ENCODE measurements around the gene ITLN1.
"Not testable (repeated sequence)": the region's sequence is repeated elsewhere in the genome, so short reads cannot be mapped to it uniquely, and the experiment has no call there.

The ITLN1 gene

DNA sequence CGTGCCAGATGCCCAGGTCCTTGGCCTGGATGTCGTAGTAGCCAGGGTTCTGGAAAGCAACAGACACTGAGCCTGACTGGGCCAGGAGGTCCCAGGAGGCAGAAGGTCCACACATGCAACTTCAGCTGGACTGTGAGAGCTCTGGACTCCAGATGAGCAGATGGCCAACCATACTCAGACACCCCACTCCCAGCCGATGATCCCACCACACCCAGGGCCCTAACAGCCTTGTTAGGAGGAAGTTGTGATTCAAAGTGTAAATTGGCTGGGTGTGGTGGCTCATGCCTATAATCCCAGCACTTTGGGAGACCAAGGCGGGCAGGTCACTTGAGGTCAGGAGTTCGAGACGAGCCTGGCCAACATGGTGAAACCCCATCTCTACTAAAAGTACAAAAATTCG is 3.7 kb downstream of the ITLN1 start:
- H3K36me3 ChIP-seq (ENCODE audit: insufficient read depth, low read length); H3K9me3 ChIP-seq (replicated peaks; ENCODE audit: low read length); H3K4me1 ChIP-seq (ENCODE audit: control insufficient read depth, insufficient read depth, low read length); H3K9ac ChIP-seq (ENCODE audit: low read depth, low read length); H3K4me3 ChIP-seq (ENCODE audit: low read length); H3K27me3 ChIP-seq (ENCODE audit: control insufficient read depth, insufficient read depth, low read length); H3K4me2 ChIP-seq (ENCODE audit: low read length): not testable (repeated sequence)

DNA sequence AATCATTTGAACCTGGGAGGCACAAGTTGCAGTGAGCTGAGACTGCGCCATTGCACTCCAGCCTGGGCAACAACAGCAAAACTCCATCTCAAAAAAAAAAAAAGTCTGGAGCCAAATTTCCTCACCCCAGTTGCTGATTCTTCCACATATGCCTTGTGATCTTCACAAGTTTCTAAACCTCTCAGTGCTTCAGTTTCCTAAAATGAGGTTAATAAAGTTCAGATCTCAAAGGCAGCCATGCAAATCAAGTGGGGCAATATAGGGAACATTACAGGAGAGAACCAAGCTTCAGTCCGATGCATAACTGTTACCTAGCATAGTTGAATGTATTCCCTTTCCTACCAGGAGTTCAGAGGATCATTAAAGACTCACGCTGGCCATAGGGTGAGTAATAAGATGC is 4.8 kb downstream of the ITLN1 start:
- no peak overlapping the region for H3K4me2 ChIP-seq (ENCODE audit: low read length)
- H3K9me3 ChIP-seq (replicated peaks; ENCODE audit: low read length) = no peaks in the 10 kb centered on the region
- H3K36me3 ChIP-seq (ENCODE audit: insufficient read depth, low read length) = no peaks in the 10 kb centered on the region
- no peak overlapping the region for H3K9ac ChIP-seq (ENCODE audit: low read depth, low read length)
- no peaks in the 10 kb centered on the region for H3K4me1 ChIP-seq (ENCODE audit: control insufficient read depth, insufficient read depth, low read length)
- H3K4me3 ChIP-seq (ENCODE audit: low read length) = no peak overlapping the region
- H3K27me3 ChIP-seq (ENCODE audit: control insufficient read depth, insufficient read depth, low read length) = no peaks in the 10 kb centered on the region

DNA sequence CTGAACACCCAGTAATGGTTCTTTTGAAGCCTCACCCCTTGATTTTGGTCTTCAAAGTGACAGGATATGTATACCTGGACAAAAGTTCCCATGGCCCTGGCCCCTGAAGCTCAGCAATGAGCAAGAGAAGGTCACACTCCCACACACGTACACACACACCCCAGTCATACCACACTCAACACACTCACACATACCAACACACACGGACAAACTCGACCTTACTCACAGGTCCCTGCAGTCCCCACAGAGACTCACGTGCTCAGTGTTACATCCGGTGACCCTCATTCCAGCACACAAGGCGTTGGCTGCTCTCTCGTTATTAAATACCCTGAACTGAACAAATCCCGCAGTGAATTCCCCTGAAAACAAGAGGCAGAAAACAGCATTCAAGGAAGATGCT is 5.9 kb downstream of the ITLN1 start:
- Histone ChIP-seq H3K4me3 (ENCODE audit: low read length) (no peak overlapping the region), H3K4me1 (ENCODE audit: control insufficient read depth, insufficient read depth, low read length) (no peaks in the 10 kb centered on the region), H3K9me3 (replicated peaks; ENCODE audit: low read length) (no peaks in the 10 kb centered on the region)

DNA sequence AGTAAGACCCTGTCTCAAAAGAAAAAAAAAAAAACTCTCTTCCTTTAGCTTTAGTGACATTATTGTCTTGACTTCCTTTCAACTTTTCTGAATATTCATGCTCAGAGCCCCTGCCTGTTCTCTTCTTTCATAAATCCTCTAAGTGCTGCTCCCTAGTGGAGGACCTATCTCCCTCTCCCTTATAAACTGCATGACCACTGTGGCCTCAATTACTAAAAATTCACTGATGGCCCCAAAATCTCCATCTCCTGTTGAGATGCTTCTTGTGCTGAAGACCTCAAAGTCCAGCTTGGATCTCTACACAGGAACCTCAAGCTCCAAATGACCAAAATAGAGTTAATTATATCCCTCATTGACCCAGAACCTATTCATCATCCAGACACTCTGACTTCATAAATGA is 7.8 kb downstream of the ITLN1 start:
- no peaks in the 10 kb centered on the region for H3K9me3 ChIP-seq (replicated peaks; ENCODE audit: low read length)
- no peaks in the 10 kb centered on the region for H3K36me3 ChIP-seq (ENCODE audit: insufficient read depth, low read length)
- H3K27me3 ChIP-seq (ENCODE audit: control insufficient read depth, insufficient read depth, low read length) = no peaks in the 10 kb centered on the region
- H3K4me1 ChIP-seq (ENCODE audit: control insufficient read depth, insufficient read depth, low read length) = no peaks in the 10 kb centered on the region
- no peak overlapping the region for H3K4me2 ChIP-seq (ENCODE audit: low read length)
- no peak overlapping the region for H3K4me3 ChIP-seq (ENCODE audit: low read length)
- no peak overlapping the region for H3K9ac ChIP-seq (ENCODE audit: low read depth, low read length)

More for the DNA sequence above, 5.9 kb downstream of the ITLN1 start:
- no peaks in the 10 kb centered on the region for H3K36me3 ChIP-seq (ENCODE audit: insufficient read depth, low read length)
- H3K9ac ChIP-seq (ENCODE audit: low read depth, low read length) = no peak overlapping the region
- no peaks in the 10 kb centered on the region for H3K27me3 ChIP-seq (ENCODE audit: control insufficient read depth, insufficient read depth, low read length)
- no peak overlapping the region for H3K4me2 ChIP-seq (ENCODE audit: low read length)

DNA sequence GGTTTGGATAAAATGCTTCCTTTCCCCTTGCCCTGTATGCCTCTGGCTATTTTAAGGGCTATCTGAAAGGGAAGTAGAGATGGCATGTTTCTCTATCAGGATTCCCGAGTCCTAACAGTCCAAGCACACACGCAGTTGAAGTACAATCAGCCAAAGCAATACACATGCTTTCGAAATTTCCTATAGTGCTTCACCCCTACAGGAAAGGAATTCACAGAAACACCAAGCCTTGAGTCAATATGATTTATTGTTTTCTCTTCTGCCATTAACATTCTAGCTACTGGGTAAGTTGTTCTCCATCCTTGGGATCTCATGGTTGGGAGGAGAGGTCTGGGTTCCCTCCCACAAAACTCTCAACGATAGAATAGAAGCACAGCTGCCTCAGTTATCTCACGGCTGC is 8.7 kb downstream of the ITLN1 start:
- Histone ChIP-seq H3K36me3 (ENCODE audit: insufficient read depth, low read length) (no peaks in the 10 kb centered on the region), H3K4me2 (ENCODE audit: low read length) (no peak overlapping the region), H3K27me3 (ENCODE audit: control insufficient read depth, insufficient read depth, low read length) (no peaks in the 10 kb centered on the region), H3K9ac (ENCODE audit: low read depth, low read length) (no peak overlapping the region), H3K4me1 (ENCODE audit: control insufficient read depth, insufficient read depth, low read length) (no peaks in the 10 kb centered on the region), H3K4me3 (ENCODE audit: low read length) (no peak overlapping the region), H3K9me3 (replicated peaks; ENCODE audit: low read length) (no peaks in the 10 kb centered on the region)

DNA sequence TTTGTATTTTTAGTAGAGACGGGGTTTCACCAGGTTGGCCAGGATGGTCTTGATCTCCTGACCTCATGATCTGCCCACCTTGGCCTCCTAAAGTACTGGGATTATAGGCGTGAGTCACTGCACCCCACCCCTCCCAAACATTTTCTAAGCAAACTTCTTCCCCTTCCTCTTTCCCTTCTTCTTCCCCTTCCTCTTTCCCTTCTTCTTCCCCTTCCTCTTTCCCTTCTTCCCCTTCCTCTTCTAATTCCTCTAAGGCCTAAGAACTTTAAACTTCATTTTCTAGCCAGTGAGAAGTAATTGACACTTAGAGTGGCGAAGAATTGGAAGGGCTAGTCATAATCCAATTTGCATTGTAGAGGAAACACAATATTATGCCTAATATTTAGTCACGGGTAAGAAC is 9.4 kb downstream of the ITLN1 start:
- H3K27me3 ChIP-seq (ENCODE audit: control insufficient read depth, insufficient read depth, low read length); H3K9ac ChIP-seq (ENCODE audit: low read depth, low read length); H3K4me2 ChIP-seq (ENCODE audit: low read length); H3K4me3 ChIP-seq (ENCODE audit: low read length); H3K9me3 ChIP-seq (replicated peaks; ENCODE audit: low read length); H3K4me1 ChIP-seq (ENCODE audit: control insufficient read depth, insufficient read depth, low read length); H3K36me3 ChIP-seq (ENCODE audit: insufficient read depth, low read length): not testable (repeated sequence)

DNA sequence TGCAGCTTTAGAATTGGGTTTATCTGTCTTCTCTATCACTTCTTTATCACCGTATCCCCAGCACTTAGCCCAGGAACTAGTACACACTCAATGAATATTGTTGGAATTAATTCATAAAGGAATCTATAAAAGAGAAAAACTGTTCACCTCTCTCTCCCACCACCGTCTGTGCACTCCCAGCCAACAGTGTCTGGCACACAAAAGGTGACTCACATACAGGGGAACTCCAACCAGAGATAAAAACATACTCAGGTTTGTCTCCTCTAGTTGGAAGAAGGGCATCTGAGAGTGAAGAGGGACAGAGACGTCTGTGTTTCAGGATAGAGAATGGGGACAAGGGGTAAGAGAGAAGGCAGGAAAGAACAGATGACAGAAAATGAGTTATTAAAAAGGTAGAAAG is 10.0 kb downstream of the ITLN1 start:
- H3K9ac ChIP-seq (ENCODE audit: low read depth, low read length) = no peak overlapping the region
- no peaks in the 10 kb centered on the region for H3K27me3 ChIP-seq (ENCODE audit: control insufficient read depth, insufficient read depth, low read length)
- H3K4me1 ChIP-seq (ENCODE audit: control insufficient read depth, insufficient read depth, low read length) = no peaks in the 10 kb centered on the region
- no peak overlapping the region for H3K4me3 ChIP-seq (ENCODE audit: low read length)
- no peaks in the 10 kb centered on the region for H3K9me3 ChIP-seq (replicated peaks; ENCODE audit: low read length)
- H3K36me3 ChIP-seq (ENCODE audit: insufficient read depth, low read length) = no peaks in the 10 kb centered on the region
- no peak overlapping the region for H3K4me2 ChIP-seq (ENCODE audit: low read length)

DNA sequence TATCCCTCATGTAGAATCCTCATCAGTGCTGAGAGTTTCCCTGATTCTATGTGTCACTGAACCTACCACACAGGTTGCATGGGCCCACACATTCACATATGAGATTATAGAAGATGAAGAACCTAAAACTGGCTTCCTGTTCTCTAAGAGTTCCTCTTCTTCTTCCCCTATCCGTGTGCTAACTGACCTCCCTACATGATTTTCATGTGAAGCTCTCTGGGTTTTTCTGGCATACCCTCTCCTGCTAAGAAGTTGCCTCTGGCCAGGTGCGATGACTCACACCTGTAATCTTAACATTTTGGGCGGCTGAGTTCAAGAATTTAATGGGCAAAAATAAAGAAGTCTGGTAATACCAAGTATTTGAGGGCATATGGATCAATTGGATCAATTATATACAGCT is 16.8 kb downstream of the ITLN1 start:
- Histone ChIP-seq H3K4me2 (ENCODE audit: low read length) (no peak overlapping the region), H3K27me3 (ENCODE audit: control insufficient read depth, insufficient read depth, low read length) (no peaks in the 10 kb centered on the region), H3K9me3 (replicated peaks; ENCODE audit: low read length) (no peaks in the 10 kb centered on the region), H3K4me3 (ENCODE audit: low read length) (no peak overlapping the region), H3K9ac (ENCODE audit: low read depth, low read length) (no peak overlapping the region), H3K4me1 (ENCODE audit: control insufficient read depth, insufficient read depth, low read length) (no peaks in the 10 kb centered on the region), H3K36me3 (ENCODE audit: insufficient read depth, low read length) (no peaks in the 10 kb centered on the region)

DNA sequence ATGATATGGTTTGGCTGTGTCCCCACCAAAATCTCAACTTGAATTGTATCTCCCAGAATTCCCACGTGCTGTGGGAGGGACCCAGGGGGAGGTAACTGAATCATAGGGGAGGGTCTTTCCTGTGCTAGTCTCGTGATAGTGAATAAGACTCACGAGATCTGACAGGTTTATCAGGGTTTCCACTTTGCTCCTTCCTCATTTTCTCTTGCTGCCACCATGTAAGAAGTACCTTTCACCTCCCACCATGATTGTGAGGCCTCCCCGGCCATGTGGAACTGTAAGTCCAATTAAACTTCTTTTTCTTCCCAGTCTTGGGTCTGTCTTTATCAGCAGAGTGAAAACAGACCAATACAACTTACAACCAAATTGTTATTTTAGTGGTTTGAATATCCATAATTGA is 17.3 kb downstream of the ITLN1 start:
- H3K4me2 ChIP-seq (ENCODE audit: low read length); H3K9me3 ChIP-seq (replicated peaks; ENCODE audit: low read length); H3K4me3 ChIP-seq (ENCODE audit: low read length); H3K4me1 ChIP-seq (ENCODE audit: control insufficient read depth, insufficient read depth, low read length); H3K36me3 ChIP-seq (ENCODE audit: insufficient read depth, low read length); H3K27me3 ChIP-seq (ENCODE audit: control insufficient read depth, insufficient read depth, low read length); H3K9ac ChIP-seq (ENCODE audit: low read depth, low read length): not testable (repeated sequence)

DNA sequence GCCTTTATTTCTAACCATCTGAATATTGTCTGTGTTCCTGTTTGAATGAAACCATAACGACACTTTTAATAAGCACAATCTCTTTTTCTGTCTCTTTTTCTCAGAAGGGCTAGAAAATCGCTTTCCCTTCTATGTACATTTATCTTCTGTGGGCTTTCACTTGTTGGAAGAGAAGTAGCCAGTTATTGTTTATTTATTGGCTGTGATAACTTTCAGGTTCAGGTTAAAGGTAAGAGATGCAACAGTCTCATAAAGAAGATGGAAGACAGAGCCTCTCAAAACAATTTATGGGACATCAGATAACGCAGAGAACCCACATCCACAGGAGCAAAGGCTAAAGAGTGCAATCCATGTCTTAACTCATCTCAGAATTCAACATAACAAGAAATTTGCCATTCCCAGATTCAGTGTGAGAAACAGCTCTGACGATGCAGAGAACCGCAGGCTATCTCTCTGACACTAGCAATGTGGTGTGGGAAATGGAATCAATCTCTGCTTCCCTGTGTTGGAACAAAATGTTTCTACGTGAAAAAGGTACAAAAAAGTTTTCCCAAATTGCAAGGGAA is 18.2 kb downstream of the ITLN1 start:
- Histone ChIP-seq H3K27me3 (ENCODE audit: control insufficient read depth, insufficient read depth, low read length) (no peaks in the 10 kb centered on the region), H3K9me3 (replicated peaks; ENCODE audit: low read length) (no peaks in the 10 kb centered on the region), H3K36me3 (ENCODE audit: insufficient read depth, low read length) (no peaks in the 10 kb centered on the region), H3K4me1 (ENCODE audit: control insufficient read depth, insufficient read depth, low read length) (no peaks in the 10 kb centered on the region), H3K4me3 (ENCODE audit: low read length) (no peak overlapping the region), H3K9ac (ENCODE audit: low read depth, low read length) (no peak overlapping the region), H3K4me2 (ENCODE audit: low read length) (no peak overlapping the region)

DNA sequence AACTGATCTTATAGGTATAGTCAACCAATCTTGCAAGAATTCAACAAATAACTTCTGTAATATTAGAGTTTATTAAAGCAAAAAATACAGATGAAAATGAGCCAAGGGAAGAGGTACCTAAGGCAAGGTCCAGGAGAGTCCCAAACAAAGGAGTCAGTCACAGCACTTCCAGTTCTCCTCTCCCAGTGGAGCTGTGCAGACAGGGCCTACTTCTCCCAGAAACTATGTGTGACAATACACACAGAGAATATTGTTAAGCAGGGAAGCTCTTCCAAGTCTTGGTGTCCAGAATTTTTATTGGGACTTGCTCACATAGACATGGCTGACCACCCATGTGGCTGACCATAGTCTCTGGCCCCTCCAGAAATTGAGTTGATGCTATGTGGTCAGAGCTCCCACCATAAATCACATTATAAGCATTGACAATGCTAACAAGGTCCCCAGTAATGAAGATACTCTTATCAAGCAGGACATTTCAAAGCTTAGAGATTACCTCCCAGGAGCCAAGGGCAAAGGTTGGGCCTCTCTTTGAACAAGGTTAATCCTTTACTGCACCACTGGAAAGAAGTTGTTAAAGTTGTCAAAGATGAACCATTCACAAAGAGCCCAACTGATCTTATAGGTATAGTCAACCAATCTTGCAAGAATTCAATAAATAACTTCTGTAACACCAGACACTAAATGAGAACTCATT is 18.8 kb downstream of the ITLN1 start:
- H3K27me3 ChIP-seq (ENCODE audit: control insufficient read depth, insufficient read depth, low read length) = no peaks in the 10 kb centered on the region
- H3K36me3 ChIP-seq (ENCODE audit: insufficient read depth, low read length) = no peaks in the 10 kb centered on the region
- no peak overlapping the region for H3K9ac ChIP-seq (ENCODE audit: low read depth, low read length)
- no peak overlapping the region for H3K4me2 ChIP-seq (ENCODE audit: low read length)
- no peak overlapping the region for H3K4me3 ChIP-seq (ENCODE audit: low read length)
- H3K4me1 ChIP-seq (ENCODE audit: control insufficient read depth, insufficient read depth, low read length) = no peaks in the 10 kb centered on the region
- no peaks in the 10 kb centered on the region for H3K9me3 ChIP-seq (replicated peaks; ENCODE audit: low read length)

DNA sequence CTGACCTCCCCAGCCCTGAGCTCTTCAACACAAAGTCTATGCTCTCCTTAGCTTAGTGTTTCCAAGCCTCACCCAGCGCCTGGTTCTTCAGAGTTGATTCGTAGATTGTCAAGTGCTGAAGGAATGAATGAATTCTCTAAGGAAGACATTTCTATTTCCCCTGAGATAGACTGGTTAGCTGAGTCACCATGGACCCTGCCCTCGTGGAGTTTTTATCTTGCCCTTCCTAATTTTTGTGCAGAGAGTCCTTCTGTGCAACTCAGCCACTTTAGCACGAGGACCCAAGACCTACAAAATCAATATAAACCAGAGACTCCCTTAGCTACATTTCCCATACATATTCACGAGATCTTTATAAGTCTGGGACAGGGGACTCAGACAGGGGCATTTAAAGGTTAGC is 19.6 kb downstream of the ITLN1 start:
- no peak overlapping the region for H3K9ac ChIP-seq (ENCODE audit: low read depth, low read length)
- no peak overlapping the region for H3K4me3 ChIP-seq (ENCODE audit: low read length)
- no peaks in the 10 kb centered on the region for H3K36me3 ChIP-seq (ENCODE audit: insufficient read depth, low read length)
- no peaks in the 10 kb centered on the region for H3K9me3 ChIP-seq (replicated peaks; ENCODE audit: low read length)
- H3K4me1 ChIP-seq (ENCODE audit: control insufficient read depth, insufficient read depth, low read length) = no peaks in the 10 kb centered on the region
- H3K27me3 ChIP-seq (ENCODE audit: control insufficient read depth, insufficient read depth, low read length) = no peaks in the 10 kb centered on the region
- H3K4me2 ChIP-seq (ENCODE audit: low read length) = no peak overlapping the region
